OCI-LY7 (cell line): ENCODE results near the gene AOAH.

ENCODE experiments used
- EZH2phosphoT487 ChIP-seq: fragments of 200-600 bp; sonication (generic); IDR thresholded peaks from 2 replicates; pipeline ENCODE4 v1.6.1; 2018; ENCODE audit warnings: low read depth, borderline replicate concordance, mild to moderate bottlenecking, mixed run types, antibody characterized with exemption, low read length, moderate library complexity, mixed read lengths
- TF ChIP-seq, protein P1 (sequence below): fragments of 200-600 bp; sonication (generic); conservative IDR thresholded peaks from 2 replicates; pipeline ENCODE4 v1.5.1; 2014; ENCODE audit warnings: mild to moderate bottlenecking, antibody characterized with exemption, low read length, moderate library complexity, mixed read lengths

- TF ChIP-seq, protein P1, sequence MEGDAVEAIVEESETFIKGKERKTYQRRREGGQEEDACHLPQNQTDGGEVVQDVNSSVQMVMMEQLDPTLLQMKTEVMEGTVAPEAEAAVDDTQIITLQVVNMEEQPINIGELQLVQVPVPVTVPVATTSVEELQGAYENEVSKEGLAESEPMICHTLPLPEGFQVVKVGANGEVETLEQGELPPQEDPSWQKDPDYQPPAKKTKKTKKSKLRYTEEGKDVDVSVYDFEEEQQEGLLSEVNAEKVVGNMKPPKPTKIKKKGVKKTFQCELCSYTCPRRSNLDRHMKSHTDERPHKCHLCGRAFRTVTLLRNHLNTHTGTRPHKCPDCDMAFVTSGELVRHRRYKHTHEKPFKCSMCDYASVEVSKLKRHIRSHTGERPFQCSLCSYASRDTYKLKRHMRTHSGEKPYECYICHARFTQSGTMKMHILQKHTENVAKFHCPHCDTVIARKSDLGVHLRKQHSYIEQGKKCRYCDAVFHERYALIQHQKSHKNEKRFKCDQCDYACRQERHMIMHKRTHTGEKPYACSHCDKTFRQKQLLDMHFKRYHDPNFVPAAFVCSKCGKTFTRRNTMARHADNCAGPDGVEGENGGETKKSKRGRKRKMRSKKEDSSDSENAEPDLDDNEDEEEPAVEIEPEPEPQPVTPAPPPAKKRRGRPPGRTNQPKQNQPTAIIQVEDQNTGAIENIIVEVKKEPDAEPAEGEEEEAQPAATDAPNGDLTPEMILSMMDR, result no peak
- no peak for TF ChIP-seq EZH2phosphoT487
Observed at GRCh38 chr7:36739351-36739750, 15.1 kb upstream of the AOAH start.
